Fibroblast of peridontal ligament (primary cell): ENCODE data around the gene INSC.

Source experiments
- DNase-seq: peaks from one replicate; pipeline ENCODE4 v3.0.0-alpha.2; 2010; ENCODE audit errors: extremely low read depth

INSC gene

GRCh38 chr11:15189189-15189588, 74.5 kb downstream of the INSC start:
- DNase-seq, result no peak

GRCh38 chr11:15189641-15190365, 75.1 kb downstream of the INSC start:
- peak; percentile 49 for DNase-seq

DNA sequence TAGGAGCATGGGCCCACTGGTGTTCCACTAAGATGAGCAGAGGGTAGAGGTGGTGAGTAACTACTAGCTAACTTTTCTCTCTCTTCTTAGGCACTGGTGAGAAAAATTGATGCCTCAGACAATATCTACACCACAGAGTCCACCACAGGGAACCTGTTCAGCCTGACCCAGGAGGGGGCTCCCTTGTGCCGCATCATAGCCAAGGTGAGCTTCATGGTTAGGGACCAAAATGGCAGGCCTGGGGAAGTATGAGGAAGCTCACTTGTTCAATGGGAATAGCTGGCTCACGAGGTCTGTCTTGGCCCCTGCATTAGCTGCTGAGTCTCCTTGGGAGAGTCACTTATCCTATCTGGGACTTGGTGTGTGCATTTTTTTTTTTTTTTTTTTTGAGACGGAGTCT, 75.9 kb downstream of the INSC start:
- DNase-seq, result no peak

DNA sequence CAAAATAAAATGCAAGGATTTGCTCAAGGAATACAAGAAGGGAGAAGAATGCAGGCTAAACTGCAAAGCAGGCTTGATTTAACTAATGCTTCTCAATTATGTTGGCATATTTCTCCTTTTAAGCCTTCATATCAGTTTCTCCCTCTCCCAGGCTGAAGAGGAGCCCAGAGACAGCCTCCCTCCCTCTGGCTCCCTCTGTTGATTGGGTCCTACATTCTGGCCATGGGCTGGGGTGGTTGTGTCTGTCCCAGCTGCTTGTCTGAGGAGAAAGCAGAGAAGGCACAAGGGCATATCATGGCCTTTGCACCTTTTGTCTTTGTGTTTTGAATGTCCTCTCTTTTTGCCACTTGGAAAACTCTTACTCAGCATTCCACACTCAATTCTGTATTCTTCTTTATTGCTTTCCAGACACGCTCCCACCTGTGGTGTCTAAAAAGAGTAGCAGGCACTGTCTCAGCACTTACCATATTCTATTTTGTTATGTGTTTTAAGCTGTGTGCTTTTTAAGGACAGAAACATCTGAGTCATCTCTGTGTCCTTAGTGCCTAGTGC, 77.4 kb downstream of the INSC start:
- DNase-seq, result no peak

GRCh38 chr11:15194671-15195415, 80.1 kb downstream of the INSC start:
- peak; percentile 77 for DNase-seq

DNA sequence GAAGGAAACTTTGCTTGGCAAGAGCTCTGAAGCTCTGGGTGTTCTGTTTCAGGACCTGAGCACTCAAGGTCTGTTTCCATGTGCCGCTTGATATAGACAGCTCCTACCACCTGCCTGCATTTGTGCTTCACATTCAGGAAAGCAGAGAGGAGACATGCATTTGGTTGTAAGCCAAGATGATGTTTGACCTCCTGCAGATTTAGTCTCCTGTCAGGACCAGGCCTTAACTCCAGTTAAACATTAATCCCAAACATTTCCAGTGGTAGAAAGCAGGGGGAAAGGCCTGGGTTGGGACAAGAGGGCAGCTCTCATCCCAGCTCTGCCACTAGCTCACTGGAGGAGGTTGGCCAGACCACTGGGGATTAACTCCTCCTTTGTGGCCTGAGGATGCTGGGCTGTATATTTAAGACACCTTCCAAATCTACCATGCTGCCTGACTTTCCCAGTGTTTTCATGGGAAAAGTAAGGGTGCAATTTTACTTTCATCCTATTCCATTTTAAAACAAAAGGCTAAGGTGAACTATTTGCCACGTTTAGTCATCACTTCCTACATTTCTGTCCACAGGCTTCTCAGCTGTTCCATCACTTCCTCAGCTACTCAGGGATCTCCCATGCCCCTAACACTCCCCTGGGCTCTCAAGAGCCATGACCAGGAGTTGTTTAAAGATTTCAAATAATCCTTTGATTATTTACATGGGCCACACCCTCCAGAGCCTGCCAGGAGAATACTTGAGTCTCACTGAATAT, 80.9 kb downstream of the INSC start:
- DNase-seq, result no peak

DNA sequence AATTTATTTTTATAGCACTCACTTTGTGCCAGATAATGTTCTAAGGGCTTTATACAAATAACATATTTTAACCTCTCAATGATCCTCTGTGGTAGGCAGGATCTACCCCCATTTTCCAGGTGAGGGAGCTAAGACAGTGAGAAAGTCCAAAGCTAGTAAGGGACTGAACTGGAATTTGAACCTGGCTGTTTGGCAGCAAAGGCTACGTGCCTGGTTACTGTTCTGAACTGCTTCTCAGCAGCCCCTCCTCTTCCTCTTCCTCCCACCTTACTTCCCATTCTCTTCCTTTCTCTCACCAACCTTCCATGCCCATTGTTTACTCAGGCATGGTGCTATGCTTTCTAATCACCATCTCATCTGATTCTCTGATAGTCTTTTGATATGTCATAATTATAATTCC, 82.0 kb downstream of the INSC start:
- no peak for DNase-seq

DNA sequence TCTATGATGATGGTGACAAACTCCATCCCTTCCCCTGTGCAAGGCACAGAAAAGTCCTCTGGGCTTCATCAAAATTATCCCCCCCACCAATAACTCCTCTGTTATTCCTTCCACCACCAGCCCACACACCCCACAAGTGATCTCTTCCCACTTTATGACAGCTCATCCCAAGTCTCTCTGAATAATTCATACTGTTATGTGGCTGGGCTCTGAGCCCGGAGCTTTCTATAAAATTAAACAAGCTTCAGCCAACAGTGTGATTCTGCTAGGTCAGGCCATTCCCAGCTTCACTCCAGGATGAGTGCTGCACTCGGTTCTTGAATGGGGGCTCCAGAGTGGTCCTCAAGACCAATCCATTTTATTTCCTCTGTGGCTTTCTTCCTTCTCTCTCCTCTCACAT, 83.0 kb downstream of the INSC start:
- DNase-seq, result peak; percentile 67

- no peak for DNase-seq
These were observed 83.6 kb downstream of the INSC start for GRCh38 chr11:15198284-15198683.

- peak; percentile 64 for DNase-seq
These were observed 85.0 kb downstream of the INSC start for GRCh38 chr11:15199693-15200092.

GRCh38 chr11:15200696-15201095, 86.0 kb downstream of the INSC start:
- no peak for DNase-seq

GRCh38 chr11:15201586-15201985, 86.9 kb downstream of the INSC start:
- DNase-seq, result no peak

DNA sequence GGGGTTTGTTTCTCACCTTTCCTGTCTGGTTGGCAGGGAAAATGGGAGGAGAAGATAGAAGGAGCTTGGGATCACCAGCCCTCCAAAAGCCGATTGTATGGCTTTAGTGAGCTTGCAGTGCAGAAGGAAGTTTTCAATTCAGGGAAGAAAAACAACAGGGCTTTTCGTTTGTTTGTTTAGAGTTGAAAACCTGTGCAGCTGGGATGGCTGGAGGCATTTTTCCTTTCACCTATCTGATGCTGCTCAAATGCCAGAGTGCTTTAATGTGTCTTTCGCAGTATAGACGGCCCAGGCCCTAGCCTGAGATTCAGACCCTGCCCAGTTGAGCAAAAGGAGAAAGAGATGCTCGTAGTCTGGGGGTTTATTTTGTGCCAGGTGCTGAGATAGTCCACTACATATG, 87.9 kb downstream of the INSC start:
- no peak for DNase-seq

GRCh38 chr11:15204711-15205110, 90.0 kb downstream of the INSC start:
- no peak for DNase-seq

GRCh38 chr11:15206791-15207190, 92.1 kb downstream of the INSC start:
- DNase-seq, result no peak

- peak; percentile 65 for DNase-seq
These were observed 93.9 kb downstream of the INSC start for GRCh38 chr11:15208378-15209222.

- no peak for DNase-seq
These were observed 98.2 kb downstream of the INSC start for GRCh38 chr11:15212876-15213275.

DNA sequence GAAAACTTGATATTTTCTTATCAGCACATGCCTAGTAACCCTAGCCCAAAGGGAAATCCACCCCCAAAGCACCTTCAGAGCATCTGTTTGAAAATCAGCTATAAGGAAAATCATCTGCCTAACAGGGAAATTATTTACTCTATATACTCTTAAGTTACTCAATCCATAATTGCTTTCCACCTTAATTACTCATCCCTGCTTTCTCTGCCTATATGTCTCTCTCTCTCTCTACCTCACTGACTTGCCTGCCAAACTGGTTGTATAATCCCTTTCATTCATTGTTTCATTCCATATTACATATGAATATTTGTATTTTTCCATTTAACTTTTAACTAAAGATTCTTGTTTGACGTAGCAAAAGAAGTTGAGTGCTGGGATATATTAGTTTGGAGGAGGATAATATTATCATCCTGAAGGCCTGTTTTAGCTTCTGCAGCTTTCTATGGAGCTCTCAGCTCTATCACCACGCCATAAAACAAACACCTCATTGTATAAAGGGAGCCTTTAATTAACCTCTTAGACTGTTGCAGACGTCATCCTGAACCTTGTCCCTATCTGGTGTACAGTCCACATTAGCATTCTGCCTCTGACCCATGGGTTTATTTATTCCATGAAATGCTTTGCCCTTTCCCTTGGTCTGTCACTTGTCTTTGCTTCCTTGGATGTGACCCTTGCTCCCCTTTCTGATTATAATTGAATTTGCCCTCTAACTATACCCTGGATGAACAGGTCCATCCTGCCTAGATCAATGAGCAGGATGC, 98.9 kb downstream of the INSC start:
- DNase-seq, result no peak

GRCh38 chr11:15215005-15215404, 100.3 kb downstream of the INSC start:
- DNase-seq, result no peak

DNA sequence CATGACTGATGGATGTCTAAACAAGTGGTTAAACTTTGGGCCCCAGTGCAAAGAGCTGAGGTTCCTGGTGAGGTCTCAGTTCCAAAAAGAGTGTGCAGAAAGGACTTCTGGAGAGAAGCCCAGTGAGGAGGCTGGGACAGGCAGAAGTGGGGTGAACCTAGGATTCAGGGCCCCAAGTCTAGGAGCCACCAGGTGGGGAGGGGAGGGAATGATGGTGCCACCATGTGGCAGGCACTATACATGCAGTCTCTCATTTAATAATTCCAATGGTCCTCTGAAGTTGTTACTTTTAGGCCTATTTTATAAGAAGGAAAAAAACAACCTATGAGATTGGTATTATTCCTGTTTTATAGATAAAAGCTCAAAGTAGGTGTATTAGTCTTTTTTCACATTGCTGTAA, 102.0 kb downstream of the INSC start:
- no peak for DNase-seq

DNA sequence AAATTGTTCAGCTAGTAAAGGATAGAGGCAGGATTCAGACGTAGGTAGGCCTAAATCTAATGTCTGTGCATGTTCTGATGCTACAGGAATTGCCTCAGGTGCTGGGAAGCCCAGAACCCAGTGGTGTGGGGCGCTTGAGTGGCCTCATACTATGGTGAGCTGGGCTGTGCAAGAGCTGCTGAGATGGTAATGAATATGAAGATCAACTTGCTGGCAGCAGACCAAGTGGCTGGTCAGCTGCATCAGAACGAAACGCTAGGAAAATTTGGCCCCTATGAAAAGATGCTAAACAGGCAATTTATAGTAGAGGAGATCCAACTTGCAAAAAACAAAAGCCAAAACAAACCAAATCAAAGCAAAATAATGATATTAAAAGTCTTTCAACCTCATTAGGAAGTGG, 102.7 kb downstream of the INSC start:
- no peak for DNase-seq
